Stimulated activated CD4-positive, alpha-beta T cell treated with anti-CD3 and anti-CD28 coated beads, Interleukin-4, amount 100 ng/mL, for 48 hours (primary cell): Measurements from ENCODE around the gene CXCL11.
"Not testable (repeated sequence)": the region's sequence is repeated elsewhere in the genome, so short reads cannot be mapped to it uniquely, and the experiment has no call there.

Experiments
- DNase-seq, 2 donors: peaks; one replicate each; pipeline ENCODE4 v3.0.0-alpha.2; 2020; ENCODE audit warnings: low read depth in 2 of 2

Gene CXCL11

GRCh38 chr4:76001700-76002099 lies 34.2 kb downstream of the CXCL11 start:
- no peak for DNase-seq

- no peak for DNase-seq
These were observed 35.6 kb downstream of the CXCL11 start for GRCh38 chr4:76000279-76000678.

GRCh38 chr4:75998525-75999147 lies 37.2 kb downstream of the CXCL11 start:
- DNase-seq = not testable (repeated sequence)

- no peak for DNase-seq
These were observed 37.9 kb downstream of the CXCL11 start for GRCh38 chr4:75997946-75998345.

- DNase-seq = no peak
These were observed 38.8 kb downstream of the CXCL11 start for GRCh38 chr4:75997081-75997480.

- no peak for DNase-seq
These were observed 40.1 kb downstream of the CXCL11 start for GRCh38 chr4:75995727-75996126.

GRCh38 chr4:75992462-75992861 lies 43.4 kb downstream of the CXCL11 start:
- DNase-seq = no peak

- no peak for DNase-seq
These were observed 45.9 kb downstream of the CXCL11 start for GRCh38 chr4:75989846-75990528.

- DNase-seq = no peak
These were observed 50.8 kb downstream of the CXCL11 start for GRCh38 chr4:75985116-75985515.
